Activated CD4-positive, CD25-positive, alpha-beta regulatory T cell treated with anti-CD3 and anti-CD28 coated beads, Interleukin-2, amount 50 U/mL, for 24 hours (primary cell): ENCODE results near the gene FANCE.

ENCODE experiments used
- ATAC-seq, 2 donors: fragments of 150-1000 bp; cut with Tn5 transposase; one replicate each; pipeline ENCODE4 v1.10.0; 2021; ENCODE audit warnings: mild to moderate bottlenecking in 1 of 2, moderate library complexity in 1 of 2

Gene FANCE

GRCh38 chr6:35468980-35469750 lies 17.0 kb downstream of the FANCE start:
- ATAC-seq = peak; percentile 2 to 3

DNA sequence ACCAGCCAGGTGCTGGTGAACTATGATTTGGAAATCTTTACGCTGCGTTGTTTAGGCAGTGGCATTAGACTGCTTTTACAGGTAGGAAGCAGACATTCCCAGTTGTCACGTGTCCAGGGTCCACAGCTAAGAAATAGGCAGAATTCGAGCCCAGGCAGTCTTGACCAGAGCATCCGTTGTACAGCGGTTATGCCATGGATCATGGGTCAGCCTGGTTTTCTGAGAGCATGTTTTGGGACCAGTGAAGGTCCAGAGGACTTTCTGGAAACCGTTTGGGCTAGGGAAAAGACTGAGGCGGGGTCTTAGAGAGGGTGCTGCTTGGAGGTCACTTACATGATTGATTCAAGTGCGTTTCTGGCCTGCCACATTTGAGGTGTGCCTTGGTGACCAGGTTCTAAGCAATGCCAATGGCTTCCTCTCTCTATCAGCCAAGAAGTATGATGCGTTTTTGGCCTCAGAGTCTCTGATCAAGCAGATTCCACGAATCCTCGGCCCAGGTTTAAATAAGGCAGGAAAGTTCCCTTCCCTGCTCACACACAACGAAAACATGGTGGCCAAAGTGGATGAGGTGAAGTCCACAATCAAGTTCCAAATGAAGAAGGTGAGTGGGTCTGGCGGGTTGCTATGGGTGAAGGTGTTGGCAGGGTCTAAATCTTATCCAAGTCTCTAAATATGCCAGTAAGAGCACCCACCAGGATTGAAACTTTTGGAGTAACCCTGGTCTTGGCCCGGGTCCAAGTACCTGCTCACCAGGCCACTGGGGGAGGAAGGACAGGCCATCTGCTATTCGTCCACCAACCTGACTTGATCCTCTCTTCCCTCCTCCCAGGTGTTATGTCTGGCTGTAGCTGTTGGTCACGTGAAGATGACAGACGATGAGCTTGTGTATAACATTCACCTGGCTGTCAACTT lies 17.9 kb downstream of the FANCE start:
- no peak for ATAC-seq

GRCh38 chr6:35470663-35471120 lies 18.6 kb downstream of the FANCE start:
- ATAC-seq = no peak

- ATAC-seq = no peak
These were observed 19.8 kb downstream of the FANCE start for GRCh38 chr6:35471836-35472345.

GRCh38 chr6:35473075-35473849 lies 21.1 kb downstream of the FANCE start:
- ATAC-seq = no peak

DNA sequence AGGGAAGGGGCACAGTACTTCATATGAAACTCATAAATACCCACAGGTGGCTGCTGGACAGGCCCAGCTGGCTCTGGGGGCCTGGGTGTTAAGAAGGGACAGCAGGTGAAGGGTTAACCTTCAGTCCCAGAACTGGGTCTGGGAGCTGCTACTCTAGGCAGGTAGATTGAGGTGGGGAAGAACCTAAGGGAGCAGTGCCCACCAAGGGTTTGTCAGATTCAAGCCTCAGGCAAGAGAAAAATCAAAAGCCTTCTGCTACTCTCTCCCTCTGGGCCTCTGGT lies 21.7 kb downstream of the FANCE start:
- peak in 1 of 2 donors; percentile 1 for ATAC-seq

DNA sequence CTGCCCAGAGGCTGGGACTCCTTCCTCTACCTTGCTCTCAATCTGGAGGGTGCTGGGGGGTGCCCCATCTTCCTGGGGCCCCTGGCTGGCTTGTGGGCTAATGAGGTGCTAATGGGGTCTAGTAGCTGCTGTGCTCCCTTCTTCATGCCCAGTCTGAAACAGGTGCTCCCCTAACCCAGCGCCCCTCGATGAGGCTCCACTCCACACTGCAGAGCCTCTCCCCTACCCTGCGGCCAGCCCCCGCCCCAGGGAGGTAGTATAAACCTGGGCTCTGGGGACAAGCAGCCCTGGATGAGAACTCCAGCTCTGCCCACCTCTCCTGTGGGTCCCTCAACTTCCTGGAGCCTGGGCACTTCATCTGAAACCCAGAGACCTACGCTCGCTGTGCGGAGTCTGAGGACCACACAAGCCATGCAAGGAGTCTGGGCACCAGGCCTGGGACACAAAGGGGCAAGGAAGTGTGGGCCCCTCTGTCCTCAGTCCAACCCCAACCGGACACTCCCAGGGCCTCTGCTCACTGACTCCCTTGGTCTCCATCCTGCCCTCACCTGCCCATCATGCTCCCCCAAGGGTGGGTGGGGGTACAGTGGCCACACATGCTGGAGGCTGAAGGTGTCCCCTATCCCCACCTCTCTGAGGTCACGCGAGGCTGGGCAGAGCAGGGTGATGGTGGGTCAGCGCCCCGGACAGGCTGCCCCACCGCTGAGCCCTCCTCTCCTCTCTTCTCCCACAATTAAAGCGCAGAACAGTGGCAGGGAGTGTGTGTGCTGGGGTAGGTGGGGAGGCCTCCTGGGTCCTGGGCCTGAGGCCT lies 22.2 kb downstream of the FANCE start:
- peak; percentile 3 to 11 for ATAC-seq

GRCh38 chr6:35474942-35475570 lies 22.9 kb downstream of the FANCE start:
- peak in 1 of 2 donors; percentile 1 for ATAC-seq

DNA sequence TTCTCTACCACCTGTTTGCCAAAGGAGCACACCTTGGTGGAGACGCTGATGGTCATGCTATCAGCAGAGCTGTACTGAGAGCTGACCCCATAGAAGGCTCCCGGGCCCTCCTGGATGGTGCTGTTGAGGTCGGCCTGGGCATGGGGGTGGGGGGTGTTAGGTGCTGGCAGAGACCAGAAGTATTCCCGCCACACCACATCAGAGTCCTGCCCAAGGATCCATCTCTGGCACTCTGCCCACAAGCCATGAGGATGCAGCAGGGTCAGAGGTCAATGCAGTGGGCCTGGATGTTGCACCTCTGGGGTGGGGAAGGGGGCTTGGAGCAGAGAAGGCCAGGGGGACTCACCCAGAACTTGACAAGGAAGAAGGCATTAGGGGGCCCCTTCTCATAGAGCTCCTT lies 23.4 kb downstream of the FANCE start:
- ATAC-seq = no peak

DNA sequence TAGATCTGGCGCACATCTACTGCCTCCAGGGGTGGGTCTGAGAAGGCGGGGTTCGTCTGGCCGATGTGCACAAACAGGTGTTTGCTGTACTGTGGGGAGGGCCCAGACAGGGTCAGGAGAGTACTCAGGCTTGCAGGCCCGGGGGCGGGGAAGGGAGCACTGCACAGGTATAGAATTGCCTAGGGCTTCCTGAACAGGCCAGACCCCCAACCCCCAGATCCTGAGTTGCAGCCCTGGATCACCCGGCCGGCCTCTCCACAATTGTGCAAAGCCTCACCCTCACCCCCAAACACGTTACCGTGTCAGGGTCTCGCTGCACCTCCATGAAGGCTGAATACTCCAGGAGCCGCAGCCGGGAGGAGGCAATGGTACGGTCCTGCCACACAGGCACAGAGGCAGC lies 23.9 kb downstream of the FANCE start:
- ATAC-seq = no peak

DNA sequence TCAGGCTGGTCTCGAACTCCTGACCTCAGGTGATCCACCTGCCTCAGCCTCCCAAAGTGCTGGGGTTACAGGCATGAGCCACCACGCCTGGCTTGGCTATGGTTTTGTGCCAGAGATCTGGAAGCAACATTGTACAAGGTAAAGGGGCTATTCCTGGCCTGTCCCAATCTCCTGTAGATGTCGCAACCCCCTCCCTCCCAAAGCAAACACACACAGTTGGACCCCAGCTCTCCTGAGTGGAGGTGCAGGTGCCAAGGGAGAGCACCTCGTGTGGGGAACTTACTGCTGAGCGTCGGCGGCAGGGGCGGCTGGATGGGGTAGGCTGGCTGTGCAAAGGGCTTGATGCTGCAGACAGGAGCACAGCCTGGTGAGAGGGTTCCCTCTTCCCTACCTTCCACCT lies 24.9 kb downstream of the FANCE start:
- no peak for ATAC-seq

DNA sequence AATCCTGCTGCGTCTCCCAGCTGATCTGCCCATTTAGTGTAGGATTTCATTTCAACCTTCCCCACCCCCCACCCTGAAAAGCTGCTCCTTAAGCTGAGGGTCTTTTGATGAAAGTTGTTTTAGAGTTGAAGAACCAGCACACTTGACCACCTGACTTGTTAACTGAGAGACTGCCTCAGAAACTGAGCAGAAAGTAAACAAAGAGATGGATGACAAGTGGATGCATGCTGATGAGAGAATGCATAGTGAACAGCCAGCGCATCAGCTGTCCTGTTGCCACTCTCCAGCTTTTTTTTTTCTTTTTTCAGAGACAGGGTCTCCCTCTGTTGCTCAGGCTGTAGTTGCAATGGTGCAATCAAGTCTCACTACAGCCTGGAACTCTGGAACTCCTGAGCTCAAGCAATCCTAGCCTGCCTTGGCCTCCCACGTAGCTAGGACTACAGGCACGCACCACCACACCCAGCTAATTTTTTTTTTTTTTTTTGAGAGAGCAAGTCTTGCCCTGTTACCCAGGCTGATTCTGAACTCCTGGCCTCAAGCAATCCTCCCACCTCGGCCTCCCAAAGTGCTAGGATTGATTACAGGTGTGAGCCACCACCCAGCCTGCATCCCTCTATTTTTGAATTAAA lies 25.5 kb downstream of the FANCE start:
- no peak for ATAC-seq

DNA sequence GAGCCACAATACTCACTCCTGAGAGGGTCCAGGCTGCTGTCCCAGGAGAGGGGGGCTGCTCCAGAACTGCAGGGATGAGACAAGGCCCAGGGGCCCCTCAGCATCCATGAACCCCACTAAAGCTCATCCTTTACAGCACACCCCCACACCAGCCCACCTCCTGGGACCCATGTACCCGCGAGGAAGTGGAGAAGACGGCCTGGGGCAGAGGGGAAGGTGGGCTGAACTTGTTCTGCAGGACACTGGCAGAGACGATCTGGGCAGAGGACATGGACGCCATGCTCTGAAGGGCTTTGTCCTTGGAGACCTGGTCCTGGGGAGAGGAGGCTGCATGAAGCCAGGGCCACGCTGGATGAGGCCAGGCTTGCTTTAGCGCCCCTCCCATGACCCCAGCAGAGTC lies 26.1 kb downstream of the FANCE start:
- ATAC-seq = no peak

GRCh38 chr6:35480176-35480575 lies 28.0 kb downstream of the FANCE start:
- ATAC-seq = no peak

DNA sequence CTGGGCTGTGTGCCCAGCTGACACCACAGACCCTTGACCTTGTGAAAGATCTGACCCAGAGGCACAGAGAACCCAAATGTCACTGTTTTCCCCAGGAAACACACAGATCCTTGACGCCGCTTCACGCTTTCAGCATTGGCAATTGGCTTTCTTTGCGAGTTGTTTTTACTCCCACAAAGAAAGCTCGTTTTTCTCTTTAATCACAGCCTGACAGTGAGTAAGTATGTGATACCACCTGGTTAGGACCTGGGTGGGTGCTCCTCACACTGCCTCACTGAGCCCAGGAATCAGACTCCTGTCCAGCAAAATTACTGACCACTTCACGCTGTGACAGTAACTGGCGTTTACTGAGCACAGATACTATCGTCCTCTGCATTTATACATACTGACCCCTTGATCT lies 29.1 kb downstream of the FANCE start:
- ATAC-seq = no peak

DNA sequence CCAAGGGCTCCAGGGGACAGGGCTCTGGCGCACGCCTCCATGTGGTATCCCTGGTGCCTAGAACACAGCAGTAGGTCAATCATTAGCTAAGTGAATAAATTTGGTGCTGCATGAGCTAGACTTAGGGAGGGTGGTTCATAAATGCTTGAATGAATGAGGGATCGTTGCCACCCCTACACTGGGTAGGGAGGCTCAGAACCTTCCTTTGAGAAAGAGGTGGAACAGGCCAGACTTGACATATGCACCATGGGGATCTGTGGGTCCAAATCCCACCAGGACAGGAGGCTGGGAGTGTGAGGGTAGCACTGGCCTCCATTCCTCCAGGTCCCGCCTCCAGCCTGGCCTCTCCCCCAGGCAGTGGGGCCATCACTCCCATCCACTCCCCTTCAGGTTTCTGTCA lies 30.9 kb downstream of the FANCE start:
- ATAC-seq = no peak

DNA sequence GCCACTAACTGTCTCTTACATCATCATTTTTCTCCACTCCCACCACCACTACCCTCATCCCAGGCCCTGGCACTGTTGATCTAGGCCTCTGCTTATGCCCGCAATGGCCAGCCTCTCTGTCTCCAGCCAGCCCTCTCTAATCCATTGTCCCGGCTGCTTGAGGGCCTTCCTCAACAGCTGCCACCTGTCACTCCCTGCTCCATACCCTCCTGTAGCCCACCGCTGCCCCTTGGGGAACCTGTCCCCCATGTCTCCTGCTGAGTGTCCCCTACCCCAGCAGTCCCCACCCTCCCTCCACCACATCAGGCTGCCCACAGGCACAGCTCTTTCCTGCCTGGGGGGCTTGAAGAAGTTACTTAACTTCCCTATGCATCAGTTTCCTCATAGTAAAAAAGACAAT lies 31.4 kb downstream of the FANCE start:
- no peak for ATAC-seq

DNA sequence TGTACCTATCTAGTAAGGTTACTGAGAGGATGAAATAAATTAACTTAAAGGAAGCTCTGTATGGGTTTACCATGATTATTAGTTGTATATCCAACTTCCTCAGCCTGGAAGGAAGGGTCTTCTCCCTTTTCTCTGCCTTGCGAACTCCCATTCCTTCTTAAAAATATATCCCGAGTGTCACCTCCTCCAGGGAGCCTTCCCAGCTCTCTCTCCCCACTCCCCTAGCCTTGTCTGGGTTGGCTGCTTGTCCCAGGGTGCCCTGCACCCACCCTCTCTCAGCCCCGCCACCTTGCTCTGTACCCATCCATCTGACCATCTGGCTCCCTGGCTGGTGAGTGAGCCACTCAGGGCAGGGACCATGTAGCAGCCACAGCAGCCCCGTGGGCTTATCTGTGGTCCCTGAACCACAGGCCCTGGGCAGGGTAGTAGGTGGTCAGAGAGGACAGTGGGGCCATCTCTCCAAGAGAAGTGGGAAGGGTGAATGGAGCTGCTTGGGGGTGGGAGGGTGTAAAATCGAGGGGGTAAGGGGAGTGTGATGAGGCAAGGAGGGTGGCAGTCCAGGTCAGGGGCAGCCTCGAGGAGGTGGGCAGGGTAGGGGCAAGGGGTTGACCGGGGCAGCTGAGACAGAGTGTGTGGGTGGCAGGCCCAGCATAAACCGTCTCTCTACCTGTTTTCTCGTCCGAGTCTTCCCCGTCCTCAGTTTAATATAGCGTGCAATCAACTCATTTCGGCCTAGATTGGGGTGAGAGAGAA lies 31.9 kb downstream of the FANCE start:
- ATAC-seq = no peak

DNA sequence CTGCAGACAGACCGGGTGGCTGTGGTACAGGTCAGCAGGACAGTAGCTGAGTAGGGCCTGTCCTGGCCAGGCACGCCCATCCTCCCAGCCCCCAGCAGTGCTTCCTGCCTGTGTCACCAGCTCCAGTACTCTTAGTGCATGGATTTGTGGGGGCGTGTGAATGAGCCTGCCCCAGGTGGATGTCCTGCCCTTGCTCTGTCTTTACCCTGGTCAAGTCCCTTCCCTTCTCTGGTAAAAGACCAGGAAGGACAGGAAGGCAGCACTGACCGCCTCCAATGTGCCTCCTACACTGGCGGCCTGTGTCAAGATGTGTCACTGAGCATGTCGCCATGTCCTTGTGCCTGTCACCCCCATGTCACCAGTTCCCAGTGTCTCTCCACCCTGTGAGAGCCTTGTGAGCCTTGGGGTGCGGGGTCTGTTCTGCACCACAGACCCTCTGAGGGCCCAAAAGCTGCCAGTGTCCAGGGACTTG lies 32.8 kb downstream of the FANCE start:
- ATAC-seq = no peak

GRCh38 chr6:35485402-35485877 lies 33.3 kb downstream of the FANCE start:
- no peak for ATAC-seq
